Rectal smooth muscle tissue (tissue), 1 donor: ENCODE results near the gene NEK6.

ENCODE experiments used
- H3K27ac ChIP-seq: one replicate; pipeline ENCODE4 v1.7.0; 2013; ENCODE audit warnings: low read depth, low read length, inconsistent platforms
- H3K27me3 ChIP-seq: one replicate; pipeline ENCODE4 v1.7.0; 2013; ENCODE audit warnings: low read length; ENCODE audit not compliant: control insufficient read depth, insufficient read depth
- H3K36me3 ChIP-seq: one replicate; pipeline ENCODE4 v1.7.0; 2013; ENCODE audit warnings: low read length; ENCODE audit not compliant: control insufficient read depth, insufficient read depth
- H3K4me1 ChIP-seq: one replicate; pipeline ENCODE4 v1.7.0; 2013; ENCODE audit warnings: low read length; ENCODE audit not compliant: control insufficient read depth, insufficient read depth
- H3K4me3 ChIP-seq: one replicate; pipeline ENCODE4 v1.7.0; 2013; ENCODE audit warnings: low read length
- H3K9ac ChIP-seq: one replicate; pipeline ENCODE4 v1.7.0; 2013; ENCODE audit warnings: low read length

The NEK6 gene

GRCh38 chr9:124399323-124399967, 141.7 kb downstream of the NEK6 start:
- Histone ChIP-seq H3K27ac (no peak overlapping the region), H3K4me3 (no peak overlapping the region), H3K27me3 (no peaks in the 10 kb centered on the region), H3K4me1 (peaks cover 4% of the 10 kb centered on the region), H3K9ac (no peak overlapping the region), H3K36me3 (peaks cover 21% of the 10 kb centered on the region)

GRCh38 chr9:124399968-124400940, 142.5 kb downstream of the NEK6 start:
- H3K9ac ChIP-seq = no peak overlapping the region
- H3K27ac ChIP-seq = no peak overlapping the region
- no peak overlapping the region for H3K4me3 ChIP-seq
- peaks cover 25% of the 10 kb centered on the region for H3K36me3 ChIP-seq
- H3K27me3 ChIP-seq = no peaks in the 10 kb centered on the region
- H3K4me1 ChIP-seq = peaks cover 4% of the 10 kb centered on the region
